Measurements from ENCODE around the gene CEP120.
"Not testable (repeated sequence)": the region's sequence is repeated elsewhere in the genome, so short reads cannot be mapped to it uniquely, and the experiment has no call there.

CEP120 gene

GRCh38 chr5:123371575-123372179 is 51.5 kb downstream of the CEP120 start:
- DNase-seq: no peak

GRCh38 chr5:123369371-123369968 is 53.7 kb downstream of the CEP120 start:
- DNase-seq: no peak

GRCh38 chr5:123367739-123368138 is 55.5 kb downstream of the CEP120 start:
- DNase-seq: no peak

GRCh38 chr5:123365156-123365555 is 58.0 kb downstream of the CEP120 start:
- DNase-seq: no peak

- no peak for DNase-seq
These were observed 58.6 kb downstream of the CEP120 start for GRCh38 chr5:123364441-123365155.

GRCh38 chr5:123360910-123361309 is 62.3 kb downstream of the CEP120 start:
- DNase-seq: no peak

GRCh38 chr5:123360201-123360571 is 63.0 kb downstream of the CEP120 start:
- no peak for DNase-seq

GRCh38 chr5:123359454-123360200 is 63.6 kb downstream of the CEP120 start:
- DNase-seq: no peak

- DNase-seq: no peak
These were observed 64.5 kb downstream of the CEP120 start for GRCh38 chr5:123358751-123359150.

GRCh38 chr5:123358304-123358703 is 64.9 kb downstream of the CEP120 start:
- no peak for DNase-seq

- no peak for DNase-seq
These were observed 71.4 kb downstream of the CEP120 start for GRCh38 chr5:123351820-123352219.

GRCh38 chr5:123351240-123351639 is 72.0 kb downstream of the CEP120 start:
- no peak for DNase-seq

GRCh38 chr5:123350742-123351141 is 72.5 kb downstream of the CEP120 start:
- DNase-seq: no peak

- no peak for DNase-seq
These were observed 78.3 kb downstream of the CEP120 start for GRCh38 chr5:123344816-123345426.

- no peak for DNase-seq
These were observed 82.3 kb downstream of the CEP120 start for GRCh38 chr5:123340928-123341327.

- DNase-seq: not testable (repeated sequence)
These were observed 114.8 kb downstream of the CEP120 start for GRCh38 chr5:123308377-123308776.

GRCh38 chr5:123305751-123306150 is 117.5 kb downstream of the CEP120 start:
- no peak for DNase-seq

GRCh38 chr5:123304777-123305316 is 118.4 kb downstream of the CEP120 start:
- no peak for DNase-seq

GRCh38 chr5:123303802-123304201 is 119.4 kb downstream of the CEP120 start:
- no peak for DNase-seq

- DNase-seq: no peak
These were observed 122.9 kb downstream of the CEP120 start for GRCh38 chr5:123300266-123300665.

- no peak for DNase-seq
These were observed 124.1 kb downstream of the CEP120 start for GRCh38 chr5:123299136-123299535.

- no peak for DNase-seq
These were observed 124.7 kb downstream of the CEP120 start for GRCh38 chr5:123298335-123299030.
